ENCODE data around the gene JMJD1C. TPM values are rescaled to one million over a fixed set of nuclear protein-coding genes. Genes with fewer than 3 reads are reported as not detected.

The JMJD1C gene
- total and polyA plus RNA-seq, 10 of the 15 experiments (the other 5 are each of a cell fraction or from before 2014, with no cell fraction given), result 31.2 to 83.3 (median 49.5) TPM

DNA sequence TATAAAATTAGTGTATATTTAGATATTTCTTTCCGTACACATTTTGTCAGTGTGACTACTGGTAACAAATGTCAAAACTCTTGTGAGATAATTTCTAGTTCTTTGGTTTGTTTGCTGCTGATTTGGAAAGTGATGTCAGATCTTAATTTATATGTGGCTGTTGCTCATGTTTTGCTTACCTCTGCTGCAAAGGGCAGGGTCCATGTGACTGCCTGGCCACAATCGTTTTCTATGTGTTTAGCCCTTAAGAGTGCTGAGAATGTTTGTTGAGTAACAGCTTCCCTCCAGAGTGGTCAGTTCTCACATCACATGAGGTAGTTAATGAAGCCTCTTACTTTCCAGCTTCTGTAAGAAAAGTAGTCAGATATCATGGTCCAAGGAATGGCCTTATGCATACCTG lies 328.5 kb downstream of the JMJD1C start (continued):
- TF ChIP-seq BHLHE40 (IDR thresholded peaks at IDR 0.05; ENCODE audit: borderline replicate concordance in 1 of 2, low read depth in 2 of 2, low read length in 1 of 2) (peak in 1 of 2 experiments; percentile 9; a peak in 1 of 4 replicates), BRCA1 (IDR thresholded peaks at IDR 0.05; ENCODE audit: low read depth, low read length) (no peak), SREBF1 (IDR thresholded peaks at IDR 0.05; ENCODE audit: low read length) (no peak), STAT3 (IDR thresholded peaks at IDR 0.05; ENCODE audit: low read depth, low read length) (no peak), SMC3 (IDR thresholded peaks at IDR 0.05; ENCODE audit: borderline replicate concordance, low read length) (no peak), EZH2 (IDR thresholded peaks at IDR 0.05; ENCODE audit: borderline replicate concordance, control insufficient read depth, low read depth, low read length) (no peak), JUND (IDR thresholded peaks at IDR 0.05; ENCODE audit: low read depth, low read length) (0 out of 2 replicates have a peak, but pooled peaks have one; percentile 18), ZNF217 (IDR thresholded peaks at IDR 0.05) (no peak), MTA2 (IDR thresholded peaks at IDR 0.05; ENCODE audit: low read depth) (no peak)
- TF ChIP-seq, protein P1, sequence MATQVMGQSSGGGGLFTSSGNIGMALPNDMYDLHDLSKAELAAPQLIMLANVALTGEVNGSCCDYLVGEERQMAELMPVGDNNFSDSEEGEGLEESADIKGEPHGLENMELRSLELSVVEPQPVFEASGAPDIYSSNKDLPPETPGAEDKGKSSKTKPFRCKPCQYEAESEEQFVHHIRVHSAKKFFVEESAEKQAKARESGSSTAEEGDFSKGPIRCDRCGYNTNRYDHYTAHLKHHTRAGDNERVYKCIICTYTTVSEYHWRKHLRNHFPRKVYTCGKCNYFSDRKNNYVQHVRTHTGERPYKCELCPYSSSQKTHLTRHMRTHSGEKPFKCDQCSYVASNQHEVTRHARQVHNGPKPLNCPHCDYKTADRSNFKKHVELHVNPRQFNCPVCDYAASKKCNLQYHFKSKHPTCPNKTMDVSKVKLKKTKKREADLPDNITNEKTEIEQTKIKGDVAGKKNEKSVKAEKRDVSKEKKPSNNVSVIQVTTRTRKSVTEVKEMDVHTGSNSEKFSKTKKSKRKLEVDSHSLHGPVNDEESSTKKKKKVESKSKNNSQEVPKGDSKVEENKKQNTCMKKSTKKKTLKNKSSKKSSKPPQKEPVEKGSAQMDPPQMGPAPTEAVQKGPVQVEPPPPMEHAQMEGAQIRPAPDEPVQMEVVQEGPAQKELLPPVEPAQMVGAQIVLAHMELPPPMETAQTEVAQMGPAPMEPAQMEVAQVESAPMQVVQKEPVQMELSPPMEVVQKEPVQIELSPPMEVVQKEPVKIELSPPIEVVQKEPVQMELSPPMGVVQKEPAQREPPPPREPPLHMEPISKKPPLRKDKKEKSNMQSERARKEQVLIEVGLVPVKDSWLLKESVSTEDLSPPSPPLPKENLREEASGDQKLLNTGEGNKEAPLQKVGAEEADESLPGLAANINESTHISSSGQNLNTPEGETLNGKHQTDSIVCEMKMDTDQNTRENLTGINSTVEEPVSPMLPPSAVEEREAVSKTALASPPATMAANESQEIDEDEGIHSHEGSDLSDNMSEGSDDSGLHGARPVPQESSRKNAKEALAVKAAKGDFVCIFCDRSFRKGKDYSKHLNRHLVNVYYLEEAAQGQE (IDR thresholded peaks at IDR 0.05; ENCODE audit: low read depth, low read length), result no peak

Data from GM12878 (cell line).